ENCODE measurements around the gene CXCL11. TPM values are rescaled to one million over a fixed set of nuclear protein-coding genes. Genes with fewer than 3 reads are reported as not detected.

CXCL11 gene
- total RNA-seq, 1 donor from 2014 or later: not detected

DNA sequence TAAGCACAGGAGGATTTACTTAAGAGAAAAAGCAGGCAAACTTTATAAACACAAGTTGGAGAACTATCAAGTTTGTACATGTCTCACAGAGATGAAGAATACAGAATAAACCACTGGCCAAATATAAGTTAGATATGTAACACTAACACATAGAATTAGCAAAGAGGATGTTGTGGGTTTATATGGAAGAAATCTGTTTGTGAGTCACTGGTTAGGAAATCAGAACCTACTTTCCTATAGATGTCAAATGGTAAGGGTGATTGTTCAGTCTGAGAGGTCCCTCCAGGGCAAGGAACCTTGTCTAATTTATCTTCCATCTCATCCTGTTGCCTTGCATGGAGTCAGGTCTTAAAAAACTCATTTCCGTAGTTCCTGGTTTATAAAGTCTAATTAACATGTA is 23.9 kb upstream of the CXCL11 start:
- H3K9ac ChIP-seq: no peak overlapping the region
- Mint-ChIP-seq H3K4me3 (no peak overlapping the region), H3K36me3 (no peaks in the 10 kb centered on the region), H3K27me3 (ENCODE audit: insufficient read depth, low read depth) (peaks cover 4% of the 10 kb centered on the region), H3K4me1 (peaks cover 10% of the 10 kb centered on the region), H3K27ac (no peak overlapping the region), H3K9me3 (no peaks in the 10 kb centered on the region)
- no peaks in the 10 kb centered on the region for H3K9me3 ChIP-seq (ENCODE audit: low read depth)
- peaks cover 10% of the 10 kb centered on the region for H3F3A ChIP-seq (ENCODE audit: low read depth)
- no peaks in the 10 kb centered on the region for H4K20me1 ChIP-seq (ENCODE audit: low read depth)
- no peaks in the 10 kb centered on the region for H3K36me3 ChIP-seq
- no peak overlapping the region for H3K4me3 ChIP-seq
- H3K4me1 ChIP-seq: peaks cover 21% of the 10 kb centered on the region
- no peaks in the 10 kb centered on the region for H3K27me3 ChIP-seq
- H3K4me2 ChIP-seq: no peak overlapping the region
- DNase-seq (ENCODE audit: low spot score): no peak
- no peak overlapping the region for H2AFZ ChIP-seq (replicated peaks)
- TF ChIP-seq, protein P1, sequence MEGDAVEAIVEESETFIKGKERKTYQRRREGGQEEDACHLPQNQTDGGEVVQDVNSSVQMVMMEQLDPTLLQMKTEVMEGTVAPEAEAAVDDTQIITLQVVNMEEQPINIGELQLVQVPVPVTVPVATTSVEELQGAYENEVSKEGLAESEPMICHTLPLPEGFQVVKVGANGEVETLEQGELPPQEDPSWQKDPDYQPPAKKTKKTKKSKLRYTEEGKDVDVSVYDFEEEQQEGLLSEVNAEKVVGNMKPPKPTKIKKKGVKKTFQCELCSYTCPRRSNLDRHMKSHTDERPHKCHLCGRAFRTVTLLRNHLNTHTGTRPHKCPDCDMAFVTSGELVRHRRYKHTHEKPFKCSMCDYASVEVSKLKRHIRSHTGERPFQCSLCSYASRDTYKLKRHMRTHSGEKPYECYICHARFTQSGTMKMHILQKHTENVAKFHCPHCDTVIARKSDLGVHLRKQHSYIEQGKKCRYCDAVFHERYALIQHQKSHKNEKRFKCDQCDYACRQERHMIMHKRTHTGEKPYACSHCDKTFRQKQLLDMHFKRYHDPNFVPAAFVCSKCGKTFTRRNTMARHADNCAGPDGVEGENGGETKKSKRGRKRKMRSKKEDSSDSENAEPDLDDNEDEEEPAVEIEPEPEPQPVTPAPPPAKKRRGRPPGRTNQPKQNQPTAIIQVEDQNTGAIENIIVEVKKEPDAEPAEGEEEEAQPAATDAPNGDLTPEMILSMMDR (IDR thresholded peaks at IDR 0.05): no peak
- TF ChIP-seq EZH2 (IDR thresholded peaks at IDR 0.05) (no peak), EZH2phosphoT487 (IDR thresholded peaks at IDR 0.05) (no peak)
- no peak overlapping the region for H3K27ac ChIP-seq
- no peaks in the 10 kb centered on the region for H3K79me2 ChIP-seq (ENCODE audit: low read depth)

DNA sequence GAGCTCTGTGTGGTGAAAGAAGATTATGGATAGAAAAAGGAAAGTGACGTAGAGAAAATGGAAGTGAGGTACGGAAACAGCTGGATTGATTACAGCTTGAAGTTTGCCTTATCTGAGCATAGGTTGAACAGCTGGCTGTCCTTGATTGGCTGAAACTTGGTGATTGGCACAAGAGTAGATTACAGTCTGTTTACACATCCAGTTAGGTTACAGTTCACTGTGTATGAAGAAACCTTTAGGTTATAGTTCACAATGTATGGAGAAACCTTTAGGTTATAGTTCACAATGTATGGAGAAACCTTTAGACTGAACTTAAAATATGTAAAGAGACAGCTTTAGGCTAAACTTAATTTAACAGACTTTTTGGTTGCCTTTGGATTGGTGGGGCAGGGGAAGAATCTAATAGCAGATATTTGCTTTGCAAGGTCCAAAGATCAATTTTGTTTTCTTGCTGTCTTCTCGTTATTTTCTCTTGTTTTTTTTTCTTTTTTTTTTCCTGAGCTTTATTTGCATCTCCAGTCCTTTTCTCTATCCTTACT is 23.1 kb upstream of the CXCL11 start:
- Histone ChIP-seq H4K20me1 (ENCODE audit: low read depth) (no peaks in the 10 kb centered on the region), H3K79me2 (ENCODE audit: low read depth) (no peaks in the 10 kb centered on the region), H3F3A (ENCODE audit: low read depth) (peaks cover 10% of the 10 kb centered on the region), H3K9ac (no peak overlapping the region), H3K27ac (no peak overlapping the region), H3K27me3 (no peaks in the 10 kb centered on the region), H3K36me3 (no peaks in the 10 kb centered on the region), H2AFZ (replicated peaks) (peak overlapping the region; percentile 7), H3K4me1 (peaks cover 22% of the 10 kb centered on the region), H3K9me3 (ENCODE audit: low read depth) (no peaks in the 10 kb centered on the region), H3K4me3 (no peak overlapping the region), H3K4me2 (no peak overlapping the region)
- Mint-ChIP-seq H3K4me3 (no peak overlapping the region), H3K36me3 (no peaks in the 10 kb centered on the region), H3K27ac (no peak overlapping the region), H3K4me1 (peaks cover 10% of the 10 kb centered on the region), H3K27me3 (ENCODE audit: insufficient read depth, low read depth) (peaks cover 4% of the 10 kb centered on the region), H3K9me3 (no peaks in the 10 kb centered on the region)
- DNase-seq (ENCODE audit: low spot score): no peak
- TF ChIP-seq, protein P1 (IDR thresholded peaks at IDR 0.05): no peak
- TF ChIP-seq EZH2phosphoT487 (IDR thresholded peaks at IDR 0.05): no peak
- no peak for TF ChIP-seq EZH2 (IDR thresholded peaks at IDR 0.05)

DNA sequence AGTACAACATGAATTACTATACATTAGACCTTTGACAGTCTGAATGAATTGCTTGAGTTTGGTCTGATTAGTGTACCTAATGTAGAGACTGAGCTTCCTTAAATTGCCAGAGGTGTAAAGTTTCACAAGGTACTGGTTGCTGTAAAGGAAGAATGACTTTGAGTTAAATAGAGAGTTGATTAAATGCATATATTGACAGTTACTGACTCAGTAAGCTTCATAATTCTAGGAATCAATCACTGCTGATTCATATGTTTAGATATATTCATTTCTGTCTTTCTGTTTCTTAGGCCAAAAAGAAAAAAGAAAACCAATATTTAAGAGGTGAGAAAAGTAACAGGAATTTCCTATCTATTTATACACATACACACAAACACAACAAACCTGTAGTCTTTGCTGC is 22.4 kb upstream of the CXCL11 start:
- H2AFZ ChIP-seq (replicated peaks): peak overlapping the region; percentile 7
- H3K4me3 Mint-ChIP-seq: no peak overlapping the region
- DNase-seq (ENCODE audit: low spot score): no peak
- no peaks in the 10 kb centered on the region for H3K36me3 ChIP-seq
- H3K27ac ChIP-seq: no peak overlapping the region
- no peak overlapping the region for H3K4me3 ChIP-seq
- peaks cover 26% of the 10 kb centered on the region for H3K4me1 ChIP-seq
- no peaks in the 10 kb centered on the region for H3K79me2 ChIP-seq (ENCODE audit: low read depth)
- TF ChIP-seq, protein P1 (IDR thresholded peaks at IDR 0.05): no peak
- TF ChIP-seq EZH2 (IDR thresholded peaks at IDR 0.05): no peak
- TF ChIP-seq EZH2phosphoT487 (IDR thresholded peaks at IDR 0.05): no peak
- H4K20me1 ChIP-seq (ENCODE audit: low read depth): no peaks in the 10 kb centered on the region
- no peak overlapping the region for H3K9ac ChIP-seq
- H3K36me3 Mint-ChIP-seq: no peaks in the 10 kb centered on the region
- no peaks in the 10 kb centered on the region for H3K9me3 ChIP-seq (ENCODE audit: low read depth)
- H3K4me1 Mint-ChIP-seq: peaks cover 14% of the 10 kb centered on the region
- H3K27ac Mint-ChIP-seq: no peak overlapping the region
- H3K4me2 ChIP-seq: no peak overlapping the region
- peaks cover 4% of the 10 kb centered on the region for H3K27me3 Mint-ChIP-seq (ENCODE audit: insufficient read depth, low read depth)
- no peaks in the 10 kb centered on the region for H3K9me3 Mint-ChIP-seq
- peaks cover 10% of the 10 kb centered on the region for H3F3A ChIP-seq (ENCODE audit: low read depth)
- H3K27me3 ChIP-seq: no peaks in the 10 kb centered on the region
